NCI-H446 treated with DMSO at 0.1 percent for 48 hours (cell line): ENCODE results near the gene ACTR5.
"Not testable (repeated sequence)": the region's sequence is repeated elsewhere in the genome, so short reads cannot be mapped to it uniquely, and the experiment has no call there.

Source experiments
- DNase-seq: peaks from one replicate; lab custom pipeline; 2025; lab: John Stamatoyannopoulos, UW

ACTR5 gene

DNA sequence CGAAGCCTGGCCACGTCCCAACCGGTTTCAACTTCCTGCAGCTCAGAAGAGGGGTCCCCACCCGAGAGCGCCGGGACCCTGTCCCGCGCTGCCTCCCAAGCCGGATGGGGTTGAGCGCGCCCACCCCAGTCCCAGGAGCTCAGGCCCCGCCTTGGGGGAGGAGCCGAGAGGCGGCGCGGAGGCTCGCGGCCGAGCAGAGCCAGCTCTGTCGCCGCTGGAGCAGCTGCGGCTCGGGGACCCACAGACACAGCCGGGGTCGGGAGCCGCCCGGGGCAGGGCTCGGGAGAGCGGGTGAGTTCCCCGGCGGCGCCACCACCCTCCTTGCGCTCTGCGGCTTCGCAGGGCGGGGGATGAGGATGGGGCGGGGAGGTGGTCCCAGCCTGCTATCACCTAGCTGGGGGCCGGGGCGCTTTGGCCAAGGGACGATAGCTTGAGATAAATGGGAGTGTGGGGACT lies 57.3 kb downstream of the ACTR5 start, which contains the start of gene PPP1R16B:
Gene PPP1R16B, plus strand, starts transcription at position 196 of the 456 bp plus-strand sequence. CDS start 30,229 bp downstream, outside the sequence.
- DNase-seq, result no peak

GRCh38 chr20:38805958-38806854 lies 57.9 kb downstream of the ACTR5 start:
- DNase-seq, result no peak

DNA sequence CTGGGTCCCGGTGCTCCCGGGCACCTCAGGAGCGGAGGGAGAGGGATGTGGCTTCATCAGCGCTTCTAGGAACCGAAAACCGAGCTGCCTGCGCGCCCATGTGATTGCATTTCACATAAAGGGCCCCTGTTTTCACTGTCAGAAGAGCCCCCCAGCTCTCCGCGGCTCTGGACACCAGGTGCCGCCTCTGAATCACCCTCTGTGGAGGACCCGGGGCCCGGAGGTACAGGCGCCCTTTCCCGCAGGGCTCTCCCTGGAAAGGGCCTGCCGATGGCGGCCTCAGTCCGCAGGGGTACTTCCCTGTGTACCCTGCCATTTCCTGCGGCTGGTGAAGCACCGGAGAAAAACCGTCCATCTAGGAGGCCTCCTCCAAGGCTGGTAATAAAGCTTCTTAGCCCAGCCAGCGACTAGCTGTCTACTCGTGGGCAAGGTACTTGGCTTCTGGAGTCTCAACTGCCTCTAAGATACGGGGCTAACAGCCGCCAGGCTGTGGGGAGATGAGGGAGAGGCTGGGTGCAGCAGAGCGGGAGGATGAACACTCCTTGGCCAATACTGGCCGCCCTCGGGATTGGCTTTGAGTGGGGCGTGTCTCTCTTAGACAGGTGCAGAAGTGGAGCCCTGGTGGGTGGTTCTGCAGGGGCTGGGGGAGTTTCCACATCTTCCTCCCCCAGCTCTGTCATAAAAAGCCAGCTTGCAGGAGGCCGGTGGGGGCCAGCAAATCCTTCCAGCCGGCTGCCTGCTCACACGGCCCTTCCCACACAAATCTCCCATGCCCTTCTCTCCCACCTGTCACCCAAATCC lies 58.8 kb downstream of the ACTR5 start:
- no peak for DNase-seq

- no peak for DNase-seq
Observed at GRCh38 chr20:38809942-38810341, 61.7 kb downstream of the ACTR5 start.

GRCh38 chr20:38810926-38811630 lies 62.8 kb downstream of the ACTR5 start:
- DNase-seq, result no peak

- no peak for DNase-seq
Observed at GRCh38 chr20:38811769-38812168, 63.5 kb downstream of the ACTR5 start.

- no peak for DNase-seq
Observed at GRCh38 chr20:38812182-38812581, 63.9 kb downstream of the ACTR5 start.

DNA sequence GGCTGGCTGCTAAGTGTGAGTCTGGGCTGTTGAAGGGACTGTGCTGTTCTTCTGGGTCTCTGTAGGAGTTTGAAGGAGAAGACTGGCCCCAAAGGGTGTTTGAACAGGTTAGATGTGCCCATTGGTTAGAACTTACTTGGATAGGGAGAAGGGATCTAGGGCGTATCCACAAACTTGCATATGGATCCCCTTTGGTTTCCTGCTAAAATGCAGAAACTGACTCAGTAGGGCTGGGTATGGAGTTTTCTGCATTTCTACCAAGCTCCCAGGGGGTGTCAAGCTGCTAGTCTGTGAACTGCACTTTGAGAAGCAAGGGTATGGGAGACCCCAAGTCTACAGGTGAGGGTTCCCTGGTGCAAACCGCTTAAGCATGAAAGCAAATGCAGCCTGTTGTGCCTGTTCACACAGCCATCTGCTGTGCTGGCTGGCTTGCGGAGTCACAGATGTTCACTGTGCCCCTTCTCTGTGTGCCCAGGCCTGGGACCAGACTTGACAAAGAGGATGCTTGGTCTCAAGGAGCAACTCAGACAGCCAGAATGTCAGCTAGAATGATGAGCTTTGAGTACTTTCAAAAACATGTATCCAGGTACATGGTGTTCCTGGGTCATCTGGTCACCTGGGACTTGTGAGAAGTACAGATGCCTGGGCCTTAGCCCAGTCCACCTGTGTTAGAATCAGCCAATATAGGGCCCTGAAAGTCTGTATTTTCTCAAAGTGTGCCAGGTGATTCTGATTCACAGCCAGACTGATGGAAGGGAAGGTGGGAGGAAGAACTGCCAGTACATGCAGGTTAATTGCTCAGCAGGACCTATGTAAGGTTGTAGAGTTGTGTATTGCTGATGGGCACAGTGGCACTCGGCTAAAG lies 64.7 kb downstream of the ACTR5 start:
- DNase-seq, result no peak

DNA sequence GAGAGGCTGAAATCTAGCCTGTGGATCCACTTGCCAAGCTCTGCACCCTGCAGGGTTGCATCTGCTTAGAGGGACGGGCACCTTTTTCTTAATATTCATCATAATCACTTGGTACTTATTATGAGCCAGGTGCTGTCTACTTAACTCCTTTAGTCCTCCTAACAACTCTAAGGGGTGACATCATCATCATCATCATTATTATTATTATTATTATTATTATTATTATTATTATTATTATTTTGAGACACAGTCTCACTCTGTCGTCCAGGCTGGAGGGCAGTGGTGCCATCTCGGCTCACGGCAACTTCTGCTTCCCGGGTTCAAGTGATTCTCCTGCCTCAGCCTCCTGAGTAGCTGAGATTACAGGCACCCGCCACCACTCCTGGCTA lies 65.3 kb downstream of the ACTR5 start:
- not testable (repeated sequence) for DNase-seq

DNA sequence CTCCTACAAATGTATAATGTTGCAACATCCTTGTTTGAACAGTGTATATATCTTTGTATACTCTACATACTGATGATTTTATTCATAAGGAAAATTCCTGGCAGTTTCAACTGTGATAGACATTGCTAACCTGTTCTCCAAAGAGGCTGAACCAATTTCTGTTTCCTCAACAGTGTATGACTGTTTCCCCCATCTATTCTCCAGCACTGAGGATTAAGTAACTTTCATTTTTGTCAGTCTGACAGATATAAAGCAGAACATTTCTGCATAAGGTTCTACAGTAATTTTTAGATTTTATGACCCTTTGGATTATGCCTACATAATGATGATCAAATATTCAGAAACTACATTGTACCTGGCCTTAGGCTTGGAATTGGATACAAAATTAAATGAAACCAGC lies 67.2 kb downstream of the ACTR5 start:
- no peak for DNase-seq

GRCh38 chr20:38818113-38819065 lies 70.1 kb downstream of the ACTR5 start:
- no peak for DNase-seq
